Hematopoietic multipotent progenitor cell treated with erythropoietin and hydrocortisone succinate and interleukin-3 and kit ligand, for 17 days (in vitro differentiated cells): ENCODE data around the gene LPCAT1.

Source experiments
- DNase-seq: peaks from one replicate; pipeline ENCODE4 v3.0.0-alpha.2; 2015; ENCODE audit warnings: low spot score

Gene LPCAT1

GRCh38 chr5:1495525-1495897, 28.2 kb downstream of the LPCAT1 start:
- no peak for DNase-seq

- no peak for DNase-seq
Observed at GRCh38 chr5:1494780-1495524, 28.8 kb downstream of the LPCAT1 start.

GRCh38 chr5:1493941-1494340, 29.8 kb downstream of the LPCAT1 start:
- no peak for DNase-seq

GRCh38 chr5:1493413-1493812, 30.3 kb downstream of the LPCAT1 start:
- no peak for DNase-seq

DNA sequence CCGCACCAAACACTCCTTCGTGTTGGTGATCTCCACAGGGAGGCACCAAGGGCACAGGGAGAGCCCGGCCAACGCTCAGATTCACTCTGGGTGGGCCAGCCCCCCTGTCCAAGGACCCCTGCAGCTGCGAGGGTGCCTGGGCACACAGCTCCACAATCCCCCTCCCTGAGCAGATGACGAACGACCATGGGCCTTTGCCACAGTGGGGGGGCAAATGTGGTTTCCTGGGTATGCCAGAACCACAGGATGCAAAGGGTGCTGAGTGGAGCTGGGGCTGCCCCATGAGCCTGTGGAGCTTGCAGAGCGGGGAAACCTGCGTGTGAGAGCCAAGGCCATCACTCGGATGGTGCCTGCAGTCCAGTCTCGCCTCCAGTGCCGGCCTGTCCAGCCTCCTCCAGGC, 31.0 kb downstream of the LPCAT1 start:
- DNase-seq = no peak

DNA sequence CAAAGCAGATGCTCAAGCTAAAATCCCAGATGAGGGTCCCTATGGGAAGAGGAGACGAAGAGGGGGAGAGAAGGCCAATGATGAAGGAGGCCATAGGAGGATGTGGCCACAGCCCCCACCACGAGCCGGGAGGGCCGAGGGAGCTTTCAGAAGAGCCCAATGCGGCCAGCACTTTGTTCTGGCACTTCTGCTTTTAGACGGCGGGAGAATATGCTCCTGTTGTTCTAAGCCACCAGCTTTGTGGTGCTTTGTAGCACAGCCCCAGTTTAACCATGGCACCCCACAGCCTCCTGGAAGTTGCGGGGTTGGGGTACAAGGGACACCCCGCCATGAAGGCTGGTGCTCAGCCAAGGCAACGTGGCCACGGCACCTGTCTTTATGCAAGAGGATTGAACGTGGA, 33.4 kb downstream of the LPCAT1 start:
- DNase-seq = no peak

GRCh38 chr5:1489754-1490153, 34.0 kb downstream of the LPCAT1 start:
- no peak for DNase-seq

DNA sequence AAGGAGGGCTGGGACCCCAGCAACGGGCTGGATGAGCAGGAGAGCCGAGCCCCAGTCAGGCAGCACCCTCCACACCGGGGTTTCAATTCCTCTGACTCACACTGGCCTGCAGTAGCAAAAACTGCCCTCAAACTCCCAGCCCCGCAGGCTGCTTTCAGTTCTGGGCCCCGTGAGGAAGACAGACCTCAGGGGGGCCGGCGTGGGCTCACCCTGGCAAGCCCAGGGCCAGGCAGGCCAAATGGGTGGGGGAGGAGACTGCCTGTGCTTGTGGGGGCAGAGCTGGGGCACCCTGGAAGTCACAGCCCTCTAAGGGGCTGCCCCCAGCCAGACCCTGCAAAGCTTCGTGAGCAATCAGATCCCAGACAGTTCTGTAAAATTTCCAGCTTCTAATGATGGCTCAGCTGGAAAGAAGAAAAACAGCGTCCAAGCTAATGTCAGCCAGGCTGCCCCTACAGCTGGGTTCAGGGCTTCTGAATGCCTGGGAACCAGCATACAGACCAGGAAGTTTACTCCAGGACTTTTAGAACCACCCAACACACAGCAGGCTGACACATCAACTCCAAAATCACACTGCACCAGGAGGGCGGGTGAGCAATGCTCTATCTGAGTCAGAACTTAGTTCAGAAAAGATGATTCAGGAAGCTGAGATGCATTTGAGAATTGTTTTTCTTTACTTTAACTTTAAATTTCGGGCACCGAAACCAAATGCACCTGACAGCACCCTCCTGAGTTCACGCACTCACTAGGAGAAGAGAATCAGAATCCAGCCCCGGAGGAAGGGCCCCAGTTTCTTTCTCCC, 34.7 kb downstream of the LPCAT1 start:
- no peak for DNase-seq

- no peak for DNase-seq
Observed at GRCh38 chr5:1487079-1487764, 36.5 kb downstream of the LPCAT1 start.

- no peak for DNase-seq
Observed at GRCh38 chr5:1486271-1486670, 37.5 kb downstream of the LPCAT1 start.

- no peak for DNase-seq
Observed at GRCh38 chr5:1485579-1486118, 38.1 kb downstream of the LPCAT1 start.

DNA sequence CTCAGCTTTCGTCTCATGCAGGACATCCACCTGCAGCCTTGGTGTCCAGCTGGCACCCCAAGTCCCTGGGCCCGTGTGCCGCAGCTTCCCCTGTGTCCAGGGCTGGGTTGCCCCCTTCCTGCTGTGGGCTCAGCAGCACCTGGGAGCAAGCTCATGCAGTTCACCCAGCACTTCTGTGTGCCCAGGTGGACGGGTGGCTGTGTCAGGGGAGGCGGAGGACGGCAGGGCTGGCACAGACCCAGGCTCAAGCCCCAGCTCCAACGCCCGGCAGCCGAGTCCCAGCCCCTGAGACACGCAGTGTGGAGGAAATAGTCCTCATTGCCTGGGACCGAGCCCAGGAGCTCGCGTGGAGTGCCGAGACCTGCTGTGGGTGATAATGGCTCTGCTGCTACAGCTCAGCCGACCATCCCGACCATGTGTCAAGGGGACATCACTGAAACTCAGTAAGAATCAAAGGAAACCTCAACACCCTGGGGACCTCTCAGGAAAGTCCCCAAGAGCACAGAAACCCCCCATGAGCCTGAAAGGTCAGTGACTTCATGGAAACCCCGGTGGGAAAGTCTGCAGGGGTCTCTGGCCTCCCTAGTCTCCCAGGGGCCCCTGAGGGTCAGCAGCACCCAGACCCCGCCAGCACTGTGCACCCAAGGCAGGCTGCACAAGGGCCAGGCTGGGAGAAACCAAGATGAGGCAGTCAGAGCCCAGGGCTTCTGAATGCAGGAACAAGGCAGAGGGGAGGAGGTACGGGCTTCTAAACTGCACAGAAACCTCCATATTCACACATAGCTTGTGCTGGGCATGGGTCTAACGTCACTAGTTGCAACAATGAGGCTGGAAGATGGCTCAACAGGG, 38.8 kb downstream of the LPCAT1 start:
- DNase-seq = no peak

DNA sequence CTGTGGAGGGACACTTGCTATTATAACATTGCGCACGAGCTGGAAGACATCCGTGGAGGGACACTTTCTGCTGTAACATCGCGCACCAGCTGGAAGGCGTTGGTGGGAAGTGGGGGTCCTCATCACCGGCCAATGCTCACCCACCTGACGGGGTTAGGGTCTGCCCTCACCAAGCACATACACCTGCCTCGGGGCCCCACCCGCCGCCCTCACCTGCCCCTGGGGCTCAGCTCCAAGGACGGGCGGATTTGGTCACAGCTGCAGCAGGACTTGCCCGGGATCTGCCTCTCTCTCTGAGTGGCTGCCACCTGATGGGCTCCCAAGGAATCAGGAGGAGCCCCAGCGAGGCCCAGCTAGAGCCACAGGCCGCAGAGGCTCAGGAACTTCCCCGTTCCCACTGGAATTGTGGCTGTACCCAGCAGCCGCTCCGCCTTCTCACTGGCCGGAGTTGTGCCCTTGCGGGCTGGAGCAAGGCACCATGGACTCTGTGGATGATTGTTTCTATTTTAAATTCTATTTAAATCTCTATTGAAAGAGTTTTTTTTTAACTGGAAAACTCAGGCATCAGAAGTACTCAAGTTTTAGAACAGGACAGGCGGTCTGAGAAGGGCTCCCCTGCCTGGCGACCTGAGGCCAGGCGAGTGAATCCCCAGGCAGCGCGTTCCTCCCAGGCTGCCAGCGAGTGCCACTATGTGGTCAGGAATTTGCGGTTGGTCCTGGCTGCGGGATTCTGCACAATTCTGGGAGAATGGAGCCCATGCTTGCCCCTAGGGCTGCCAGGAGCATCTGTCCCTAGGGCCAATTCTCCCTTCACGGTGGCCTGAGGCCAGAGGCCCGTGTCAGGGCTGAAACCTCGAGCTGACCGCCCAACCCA, 39.7 kb downstream of the LPCAT1 start:
- no peak for DNase-seq

DNA sequence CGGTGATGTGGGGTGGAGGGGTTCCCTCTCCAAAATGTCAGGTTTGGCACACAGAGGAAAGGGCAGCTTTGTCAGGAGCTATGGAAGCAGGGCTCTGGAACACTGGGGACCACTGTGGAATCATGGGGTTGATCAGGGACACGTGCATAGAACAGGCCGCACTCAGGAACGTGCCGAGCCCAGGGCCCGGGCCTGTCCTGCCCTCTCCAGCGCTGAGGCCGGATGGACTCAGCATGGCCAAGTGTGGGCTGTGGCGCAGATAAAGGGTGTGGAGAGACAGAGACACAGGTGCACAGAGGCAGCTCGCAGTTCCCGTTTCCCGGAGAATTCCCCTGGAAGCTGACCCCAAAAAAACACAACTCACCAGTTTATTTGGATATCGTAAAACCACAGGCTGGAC, 40.7 kb downstream of the LPCAT1 start:
- no peak for DNase-seq

- no peak for DNase-seq
Observed at GRCh38 chr5:1481959-1482331, 41.8 kb downstream of the LPCAT1 start.

- no peak for DNase-seq
Observed at GRCh38 chr5:1481266-1481958, 42.3 kb downstream of the LPCAT1 start.

GRCh38 chr5:1480806-1481205, 43.0 kb downstream of the LPCAT1 start:
- no peak for DNase-seq

GRCh38 chr5:1480217-1480616, 43.5 kb downstream of the LPCAT1 start:
- DNase-seq = no peak

- no peak for DNase-seq
Observed at GRCh38 chr5:1479581-1480188, 44.1 kb downstream of the LPCAT1 start.

DNA sequence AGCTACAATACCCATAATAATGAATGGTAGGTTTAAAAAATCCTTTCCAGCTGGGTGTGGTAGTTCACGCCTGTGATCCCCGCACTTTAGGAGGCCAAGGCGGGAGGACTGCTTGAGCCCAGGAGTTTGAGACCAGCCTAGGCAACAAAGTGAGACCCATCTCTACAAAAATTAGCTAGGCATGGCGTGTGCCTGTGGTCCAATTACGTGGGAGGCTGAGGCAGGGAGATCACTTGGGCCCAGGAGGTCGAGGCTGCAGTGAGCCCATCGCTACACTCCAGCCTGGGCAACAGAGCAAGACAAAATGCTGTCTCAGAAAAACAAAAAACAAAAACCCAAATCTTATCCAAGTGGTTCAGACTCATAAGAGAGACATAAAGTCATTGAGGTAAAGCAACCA, 44.7 kb downstream of the LPCAT1 start:
- DNase-seq = no peak
